OCI-LY1 (cell line): ENCODE data around the gene TMEM218.

ENCODE experiments used
- H2AFZ ChIP-seq: fragments of 200-600 bp; sonication (generic), shearing (Covaris generic); 2 replicates; pipeline ENCODE4 v1.6.0; 2014; ENCODE audit warnings: antibody characterized with exemption, mild to moderate bottlenecking, low read length
- H3F3A ChIP-seq: fragments of 200-600 bp; sonication (generic), shearing (Covaris generic); 2 replicates; pipeline ENCODE4 v1.6.0; 2014; ENCODE audit warnings: mild to moderate bottlenecking, antibody characterized with exemption, low read length, moderate library complexity; ENCODE audit not compliant: insufficient read depth
- H3K27ac ChIP-seq: fragments of 200-600 bp; sonication (generic); 2 replicates; pipeline ENCODE4 v1.5.1; 2014; ENCODE audit warnings: low read length, mixed run types, mild to moderate bottlenecking, low read depth; ENCODE audit not compliant: poor library complexity, severe bottlenecking
- H3K27me3 ChIP-seq: fragments of 200-600 bp; sonication (generic); 2 replicates; pipeline ENCODE4 v1.6.0; 2014; ENCODE audit warnings: antibody characterized with exemption, mild to moderate bottlenecking, low read length, moderate library complexity; ENCODE audit not compliant: insufficient read depth
- H3K36me3 ChIP-seq: fragments of 200-600 bp; sonication (generic); 2 replicates; pipeline ENCODE4 v1.6.1; 2014; ENCODE audit warnings: mild to moderate bottlenecking, antibody characterized with exemption, low read length, moderate library complexity, mixed read lengths; ENCODE audit not compliant: insufficient read depth
- H3K4me1 ChIP-seq: fragments of 200-600 bp; sonication (generic); 2 replicates; pipeline ENCODE4 v1.5.1; 2014; ENCODE audit warnings: mild to moderate bottlenecking, low read length, moderate library complexity; ENCODE audit not compliant: insufficient read depth, severe bottlenecking
- H3K4me2 ChIP-seq: fragments of 200-600 bp; sonication (generic), shearing (Covaris generic); 2 replicates; pipeline ENCODE4 v1.6.1; 2014; ENCODE audit warnings: low read length
- H3K4me3 ChIP-seq: fragments of 200-600 bp; sonication (generic); 2 replicates; pipeline ENCODE4 v1.5.1; 2014; ENCODE audit warnings: low read length, low read depth, mild to moderate bottlenecking, mixed read lengths; ENCODE audit not compliant: poor library complexity, severe bottlenecking
- H3K79me2 ChIP-seq: fragments of 200-600 bp; shearing (Covaris generic); 2 replicates; pipeline ENCODE4 v1.6.1; 2016; ENCODE audit warnings: mixed run types, low read length, mixed read lengths; ENCODE audit not compliant: insufficient read depth
- H3K9ac ChIP-seq: fragments of 200-600 bp; sonication (generic), shearing (Covaris generic); 2 replicates; pipeline ENCODE4 v1.6.1; 2014; ENCODE audit warnings: mild to moderate bottlenecking, low read length, mixed read lengths
- H3K9me2 ChIP-seq: fragments of 200-600 bp; sonication (generic), shearing (Covaris generic); 2 replicates; pipeline ENCODE4 v1.6.1; 2014; ENCODE audit warnings: low read depth, mild to moderate bottlenecking, low read length, mixed read lengths
- H3K9me3 ChIP-seq: fragments of 200-600 bp; shearing (Covaris generic); 2 replicates; pipeline ENCODE4 v1.6.1; 2014; ENCODE audit warnings: low read length, mixed read lengths
- H4K20me1 ChIP-seq: fragments of 200-600 bp; sonication (generic), shearing (Covaris generic); 2 replicates; pipeline ENCODE4 v1.6.0; 2016; ENCODE audit warnings: mild to moderate bottlenecking, low read length; ENCODE audit not compliant: insufficient read depth
- CTCF ChIP-seq: fragments of 200-600 bp; sonication (generic), shearing (Covaris generic); IDR thresholded peaks from 2 replicates; pipeline ENCODE4 v1.5.1; 2017; ENCODE audit warnings: mild to moderate bottlenecking, antibody characterized with exemption, low read length, moderate library complexity, mixed read lengths
- EZH2 ChIP-seq: fragments of 200-600 bp; sonication (generic), shearing (Covaris generic); IDR thresholded peaks from 2 replicates; pipeline ENCODE4 v1.8.0; 2017; ENCODE audit warnings: borderline replicate concordance, mixed run types, mild to moderate bottlenecking, antibody characterized with exemption, low read length, moderate library complexity, mixed read lengths

Gene TMEM218

GRCh38 chr11:125100136-125100535 lies 11.3 kb downstream of the TMEM218 start:
- H4K20me1 ChIP-seq: no peaks in the 10 kb centered on the region
- no peaks in the 10 kb centered on the region for H3K79me2 ChIP-seq
- H3K27ac ChIP-seq: no peak overlapping the region
- H3K4me2 ChIP-seq: no peak overlapping the region
- no peak overlapping the region for H3K4me3 ChIP-seq
- TF ChIP-seq EZH2 (no peak), CTCF (no peak)
- no peak overlapping the region for H2AFZ ChIP-seq
- no peaks in the 10 kb centered on the region for H3F3A ChIP-seq
- peaks cover 16% of the 10 kb centered on the region; the same call in 1 of the 2 replicates for H3K36me3 ChIP-seq
- H3K4me1 ChIP-seq: no peaks in the 10 kb centered on the region
- no peak overlapping the region for H3K9ac ChIP-seq
- H3K9me2 ChIP-seq: no peaks in the 10 kb centered on the region
- no peaks in the 10 kb centered on the region for H3K9me3 ChIP-seq
- no peaks in the 10 kb centered on the region for H3K27me3 ChIP-seq

- H3K9me3 ChIP-seq: no peaks in the 10 kb centered on the region
- no peak overlapping the region for H3K27ac ChIP-seq
- H3K9me2 ChIP-seq: no peaks in the 10 kb centered on the region
- no peak overlapping the region for H3K4me3 ChIP-seq
- no peak overlapping the region for H3K9ac ChIP-seq
- H3K27me3 ChIP-seq: no peaks in the 10 kb centered on the region
- no peaks in the 10 kb centered on the region for H3K4me1 ChIP-seq
- no peaks in the 10 kb centered on the region for H3F3A ChIP-seq
- no peaks in the 10 kb centered on the region for H4K20me1 ChIP-seq
- H3K36me3 ChIP-seq: peaks cover 9% of the 10 kb centered on the region; the same call in 1 of the 2 replicates
- no peak overlapping the region for H2AFZ ChIP-seq
- no peaks in the 10 kb centered on the region for H3K79me2 ChIP-seq
- H3K4me2 ChIP-seq: no peak overlapping the region
- TF ChIP-seq CTCF: no peak
- TF ChIP-seq EZH2: no peak
Measured at GRCh38 chr11:125094731-125095130, 16.7 kb downstream of the TMEM218 start.

GRCh38 chr11:125093502-125093901 lies 17.9 kb downstream of the TMEM218 start:
- Histone ChIP-seq H4K20me1 (no peaks in the 10 kb centered on the region), H3K9me3 (no peaks in the 10 kb centered on the region), H3K4me3 (no peak overlapping the region), H3K36me3 (peaks cover 9% of the 10 kb centered on the region; the same call in 1 of the 2 replicates), H3K9me2 (no peaks in the 10 kb centered on the region), H3K27me3 (no peaks in the 10 kb centered on the region), H3K9ac (no peak overlapping the region), H3K4me2 (no peak overlapping the region), H3F3A (no peaks in the 10 kb centered on the region), H2AFZ (no peak overlapping the region), H3K27ac (no peak overlapping the region), H3K79me2 (no peaks in the 10 kb centered on the region), H3K4me1 (no peaks in the 10 kb centered on the region)
- TF ChIP-seq CTCF: no peak
- no peak for TF ChIP-seq EZH2
